ENCODE data around the gene STARD10. TPM values are rescaled to one million over a fixed set of nuclear protein-coding genes. Genes with fewer than 3 reads are reported as not detected.

Gene STARD10
- total and polyA plus RNA-seq, 9 of the 15 experiments (the other 6 are each of a cell fraction or from before 2014, with no cell fraction given) = 0.15 to 52.9 (median 32.3) TPM

GRCh38 chr11:72752088-72752914 is 41.5 kb downstream of the STARD10 start, which contains the start of gene ARAP1 (continued):
- TF ChIP-seq ATF1 (CRISPR knock-in tag; IDR thresholded peaks at IDR 0.05) (no peak), ATF1 (tag; IDR thresholded peaks at IDR 0.05) (0 out of 2 replicates have a peak, but pooled peaks have one; percentile 6), NKRF (IDR thresholded peaks at IDR 0.05; ENCODE audit: borderline replicate concordance) (peak; percentile 72), HMGN3 (IDR thresholded peaks at IDR 0.05; ENCODE audit: borderline replicate concordance, extremely low read depth, insufficient read length, low read depth, low read length) (peak; percentile 62), HBP1 (CRISPR knock-in tag; IDR thresholded peaks at IDR 0.05) (no peak), TCF7L2 (IDR thresholded peaks at IDR 0.05; ENCODE audit: low read depth, low read length) (no peak), KLF6 (CRISPR knock-in tag; IDR thresholded peaks at IDR 0.05; ENCODE audit: borderline replicate concordance) (peak; percentile 62; the same call in 1 of the 2 replicates), NR3C1 (CRISPR knock-in tag; IDR thresholded peaks at IDR 0.05) (no peak), POLR2B (IDR thresholded peaks at IDR 0.05; ENCODE audit: low read depth, partially characterized antibody) (peak; percentile 11), ADNP (tag; IDR thresholded peaks at IDR 0.05) (no peak; the same call in 1 of the 2 replicates), CBFB (CRISPR knock-in tag; IDR thresholded peaks at IDR 0.05) (no peak), POLR2AphosphoS5 (IDR thresholded peaks at IDR 0.05; ENCODE audit: control insufficient read depth, insufficient read depth, low read depth, low read length) (no peak; the same call in 1 of the 2 replicates), ZNF277 (CRISPR knock-in tag; IDR thresholded peaks at IDR 0.05; ENCODE audit: borderline replicate concordance) (no peak), EGR1 (conservative IDR thresholded peaks at IDR 0.05) (peak; percentile 50), SMARCA4 (IDR thresholded peaks at IDR 0.05) (no peak), ELF2 (CRISPR knock-in tag; IDR thresholded peaks at IDR 0.05) (no peak)
- TF ChIP-seq, protein P1, sequence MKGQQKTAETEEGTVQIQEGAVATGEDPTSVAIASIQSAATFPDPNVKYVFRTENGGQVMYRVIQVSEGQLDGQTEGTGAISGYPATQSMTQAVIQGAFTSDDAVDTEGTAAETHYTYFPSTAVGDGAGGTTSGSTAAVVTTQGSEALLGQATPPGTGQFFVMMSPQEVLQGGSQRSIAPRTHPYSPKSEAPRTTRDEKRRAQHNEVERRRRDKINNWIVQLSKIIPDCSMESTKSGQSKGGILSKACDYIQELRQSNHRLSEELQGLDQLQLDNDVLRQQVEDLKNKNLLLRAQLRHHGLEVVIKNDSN (CRISPR knock-in tag; IDR thresholded peaks at IDR 0.05) = peak; percentile 95
- TF ChIP-seq, protein P2, sequence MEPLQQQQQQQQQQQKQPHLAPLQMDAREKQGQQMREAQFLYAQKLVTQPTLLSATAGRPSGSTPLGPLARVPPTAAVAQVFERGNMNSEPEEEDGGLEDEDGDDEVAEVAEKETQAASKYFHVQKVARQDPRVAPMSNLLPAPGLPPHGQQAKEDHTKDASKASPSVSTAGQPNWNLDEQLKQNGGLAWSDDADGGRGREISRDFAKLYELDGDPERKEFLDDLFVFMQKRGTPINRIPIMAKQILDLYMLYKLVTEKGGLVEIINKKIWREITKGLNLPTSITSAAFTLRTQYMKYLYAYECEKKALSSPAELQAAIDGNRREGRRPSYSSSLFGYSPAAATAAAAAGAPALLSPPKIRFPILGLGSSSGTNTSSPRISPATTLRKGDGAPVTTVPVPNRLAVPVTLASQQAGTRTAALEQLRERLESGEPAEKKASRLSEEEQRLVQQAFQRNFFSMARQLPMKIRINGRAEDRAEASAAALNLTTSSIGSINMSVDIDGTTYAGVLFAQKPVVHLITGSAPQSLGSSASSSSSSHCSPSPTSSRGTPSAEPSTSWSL (CRISPR knock-in tag; IDR thresholded peaks at IDR 0.05; ENCODE audit: borderline replicate concordance) = no peak
- TF ChIP-seq, protein P3, sequence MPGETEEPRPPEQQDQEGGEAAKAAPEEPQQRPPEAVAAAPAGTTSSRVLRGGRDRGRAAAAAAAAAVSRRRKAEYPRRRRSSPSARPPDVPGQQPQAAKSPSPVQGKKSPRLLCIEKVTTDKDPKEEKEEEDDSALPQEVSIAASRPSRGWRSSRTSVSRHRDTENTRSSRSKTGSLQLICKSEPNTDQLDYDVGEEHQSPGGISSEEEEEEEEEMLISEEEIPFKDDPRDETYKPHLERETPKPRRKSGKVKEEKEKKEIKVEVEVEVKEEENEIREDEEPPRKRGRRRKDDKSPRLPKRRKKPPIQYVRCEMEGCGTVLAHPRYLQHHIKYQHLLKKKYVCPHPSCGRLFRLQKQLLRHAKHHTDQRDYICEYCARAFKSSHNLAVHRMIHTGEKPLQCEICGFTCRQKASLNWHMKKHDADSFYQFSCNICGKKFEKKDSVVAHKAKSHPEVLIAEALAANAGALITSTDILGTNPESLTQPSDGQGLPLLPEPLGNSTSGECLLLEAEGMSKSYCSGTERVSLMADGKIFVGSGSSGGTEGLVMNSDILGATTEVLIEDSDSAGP (CRISPR knock-in tag; IDR thresholded peaks at IDR 0.05) = no peak

Data from K562 (cell line).